ENCODE data around the gene TAF6. TPM values are rescaled to one million over a fixed set of nuclear protein-coding genes. Genes with fewer than 3 reads are reported as not detected.

The TAF6 gene
- total and polyA plus RNA-seq, 9 of the 15 experiments (the other 6 are each of a cell fraction or from before 2014, with no cell fraction given): 0.78 to 78.7 (median 21.3) TPM

GRCh38 chr7:100082978-100083377, 36.2 kb downstream of the TAF6 start (continued):
- TF ChIP-seq, protein P1, sequence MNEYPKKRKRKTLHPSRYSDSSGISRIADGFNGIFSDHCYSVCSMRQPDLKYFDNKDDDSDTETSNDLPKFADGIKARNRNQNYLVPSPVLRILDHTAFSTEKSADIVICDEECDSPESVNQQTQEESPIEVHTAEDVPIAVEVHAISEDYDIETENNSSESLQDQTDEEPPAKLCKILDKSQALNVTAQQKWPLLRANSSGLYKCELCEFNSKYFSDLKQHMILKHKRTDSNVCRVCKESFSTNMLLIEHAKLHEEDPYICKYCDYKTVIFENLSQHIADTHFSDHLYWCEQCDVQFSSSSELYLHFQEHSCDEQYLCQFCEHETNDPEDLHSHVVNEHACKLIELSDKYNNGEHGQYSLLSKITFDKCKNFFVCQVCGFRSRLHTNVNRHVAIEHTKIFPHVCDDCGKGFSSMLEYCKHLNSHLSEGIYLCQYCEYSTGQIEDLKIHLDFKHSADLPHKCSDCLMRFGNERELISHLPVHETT (CRISPR knock-in tag; conservative IDR thresholded peaks at IDR 0.05 in 1 of 2, IDR thresholded peaks at IDR 0.05 in 1 of 2): peak in 1 of 2 experiments; percentile 49; a peak in 1 of 4 replicates
- TF ChIP-seq ZNF407 (IDR thresholded peaks at IDR 0.05; ENCODE audit: low read depth) (peak; percentile 38; the same call in 1 of the 2 replicates), ZBTB26 (CRISPR knock-in tag; IDR thresholded peaks at IDR 0.05) (0 out of 2 replicates have a peak, but pooled peaks have one; percentile 7), BRF1 (IDR thresholded peaks at IDR 0.05; ENCODE audit: borderline replicate concordance, extremely low read depth, insufficient read length) (no peak), HOXB6 (CRISPR knock-in tag; IDR thresholded peaks at IDR 0.05; ENCODE audit: borderline replicate concordance) (no peak)

Measured in K562 (cell line).